GM12891 (cell line): ENCODE results near the gene SLC9A9.

Experiments
- POLR2A ChIP-seq: IDR thresholded peaks from 2 replicates; pipeline ENCODE4 v1.6.1; 2011; ENCODE audit warnings: low read depth, low read length, control low read depth
- POLR2AphosphoS5 ChIP-seq: IDR thresholded peaks from 2 replicates; pipeline ENCODE4 v1.6.1; 2011; ENCODE audit warnings: low read depth, low read length, control low read depth
- POU2F2 ChIP-seq: IDR thresholded peaks from 2 replicates; pipeline ENCODE4 v1.6.1; 2011; ENCODE audit warnings: low read depth, mild to moderate bottlenecking, control low read depth, low read length, moderate library complexity
- SPI1 ChIP-seq: IDR thresholded peaks from 2 replicates; pipeline ENCODE4 v1.6.1; 2011; ENCODE audit warnings: low read depth, low read length, control low read depth
- TAF1 ChIP-seq: IDR thresholded peaks from 2 replicates; pipeline ENCODE4 v1.6.1; 2011; ENCODE audit warnings: low read depth, low read length, control low read depth

- no peak for TF ChIP-seq POLR2AphosphoS5
- TF ChIP-seq POLR2A, result no peak
- no peak for TF ChIP-seq POU2F2
- TF ChIP-seq TAF1, result no peak
- TF ChIP-seq SPI1, result no peak
Measured at GRCh38 chr3:143396790-143397189, 451.5 kb downstream of the SLC9A9 start.
